GM23338 (cell line): ENCODE data around the gene TFPI. TPM values are rescaled to one million over a fixed set of nuclear protein-coding genes. Genes with fewer than 3 reads are reported as not detected.

ENCODE experiments used
- ATAC-seq: fragments of 200-7000 bp; cut with Tn5 transposase; 3 replicates; pipeline ENCODE4 v1.9.1; 2020
- DNase-seq: peaks from one replicate; pipeline ENCODE4 v3.0.0-alpha.2; 2015; ENCODE audit warnings: low spot score
- H2AFZ ChIP-seq: fragments of 200-600 bp; sonication (generic); 2 replicates; pipeline ENCODE4 v1.8.0; 2016; ENCODE audit warnings: antibody characterized with exemption, mild to moderate bottlenecking, moderate library complexity
- H3F3A ChIP-seq: fragments of 200-600 bp; sonication (generic); replicated peaks from 2 replicates; pipeline ENCODE4 v1.8.0; 2017; ENCODE audit warnings: antibody characterized with exemption, mixed run types, low read depth
- H3K27ac ChIP-seq: fragments of 200-600 bp; sonication (generic); 2 replicates; pipeline ENCODE4 v1.6.1; 2016; ENCODE audit warnings: low read depth
- H3K27me3 ChIP-seq: fragments of 200-600 bp; sonication (generic); 2 replicates; pipeline ENCODE4 v1.8.0; 2016; ENCODE audit warnings: mild to moderate bottlenecking, mixed run types, moderate library complexity; ENCODE audit not compliant: insufficient read depth
- H3K36me3 ChIP-seq: fragments of 200-600 bp; sonication (generic); 2 replicates; pipeline ENCODE4 v1.8.0; 2016; ENCODE audit warnings: mild to moderate bottlenecking; ENCODE audit not compliant: insufficient read depth
- H3K4me1 ChIP-seq: fragments of 200-600 bp; sonication (generic); 2 replicates; pipeline ENCODE4 v1.8.0; 2016; ENCODE audit warnings: mild to moderate bottlenecking, moderate library complexity; ENCODE audit not compliant: insufficient read depth
- H3K4me2 ChIP-seq: fragments of 200-600 bp; sonication (generic); 2 replicates; pipeline ENCODE4 v1.7.1; 2017; ENCODE audit warnings: mixed run types
- H3K4me3 ChIP-seq: fragments of 200-600 bp; sonication (generic); 2 replicates; pipeline ENCODE4 v1.6.1; 2016; ENCODE audit warnings: mixed run types
- H3K79me2 ChIP-seq: fragments of 200-600 bp; sonication (generic); replicated peaks from 2 replicates; pipeline ENCODE4 v1.8.0; 2017; ENCODE audit warnings: mild to moderate bottlenecking; ENCODE audit not compliant: insufficient read depth
- H3K9me2 ChIP-seq: fragments of 200-600 bp; sonication (generic); 2 replicates; pipeline ENCODE4 v1.8.0; 2017; ENCODE audit not compliant: insufficient read depth
- H4K20me1 ChIP-seq: fragments of 200-600 bp; sonication (generic); replicated peaks from 2 replicates; pipeline ENCODE4 v1.8.0; 2017; ENCODE audit warnings: mild to moderate bottlenecking; ENCODE audit not compliant: insufficient read depth
- H3K27ac Mint-ChIP-seq: 2 replicates; pipeline ENCODE4 v1.8.0; 2020; ENCODE audit warnings: inconsistent platforms, mild to moderate bottlenecking, moderate library complexity, mixed read lengths
- H3K27me3 Mint-ChIP-seq: 3 replicates; pipeline ENCODE4 v1.8.0; 2022; ENCODE audit warnings: low read depth, mild to moderate bottlenecking, moderate library complexity, mixed read lengths, inconsistent platforms; ENCODE audit not compliant: insufficient read depth, poor library complexity
- H3K36me3 Mint-ChIP-seq: 3 replicates; pipeline ENCODE4 v1.8.0; 2021; ENCODE audit warnings: low read depth, mild to moderate bottlenecking, inconsistent platforms, moderate library complexity, mixed read lengths
- H3K4me1 Mint-ChIP-seq: 3 replicates; pipeline ENCODE4 v1.8.0; 2020; ENCODE audit warnings: mild to moderate bottlenecking, inconsistent platforms, mixed read lengths
- H3K4me3 Mint-ChIP-seq: 3 replicates; pipeline ENCODE4 v1.8.0; 2021; ENCODE audit warnings: moderate library complexity, mild to moderate bottlenecking, inconsistent platforms, mixed read lengths
- H3K9me3 Mint-ChIP-seq: 3 replicates; pipeline ENCODE4 v1.8.0; 2020; ENCODE audit warnings: moderate library complexity, mild to moderate bottlenecking, inconsistent platforms, mixed read lengths
- CREB1 ChIP-seq: fragments of 250-450 bp; sonication (Bioruptor Pico); IDR thresholded peaks from 2 replicates; pipeline ENCODE4 v1.5.0; 2020; ENCODE audit warnings: low read depth, mild to moderate bottlenecking, moderate library complexity
- EZH2 ChIP-seq: fragments of 200-600 bp; sonication (generic); IDR thresholded peaks from one replicate; pipeline ENCODE4 v1.8.0; 2017; ENCODE audit warnings: antibody characterized with exemption, mild to moderate bottlenecking, low read depth; ENCODE audit not compliant: unreplicated experiment
- EZH2phosphoT487 ChIP-seq: fragments of 200-600 bp; sonication (generic); IDR thresholded peaks from one replicate; pipeline ENCODE4 v1.8.1; 2018; ENCODE audit warnings: antibody characterized with exemption; ENCODE audit not compliant: unreplicated experiment
- JUNB ChIP-seq: IDR thresholded peaks from one replicate; pipeline ENCODE4 v1.6.1; 2016; ENCODE audit warnings: antibody characterized with exemption; ENCODE audit not compliant: unreplicated experiment
- NANOG ChIP-seq: IDR thresholded peaks from 2 replicates; pipeline ENCODE4 v1.6.1; 2016; ENCODE audit warnings: antibody characterized with exemption, borderline replicate concordance
- POLR2AphosphoS5 ChIP-seq: IDR thresholded peaks from 2 replicates; pipeline ENCODE4 v1.6.1; 2016; ENCODE audit warnings: antibody characterized with exemption, low read depth
- STAT1 ChIP-seq: IDR thresholded peaks from one replicate; pipeline ENCODE4 v1.6.1; 2016; ENCODE audit warnings: antibody characterized with exemption; ENCODE audit not compliant: unreplicated experiment
- ZNF114 ChIP-seq: fragments of 250-450 bp; sonication (Bioruptor Pico); IDR thresholded peaks from 2 replicates; pipeline ENCODE4 v1.5.0; 2020; ENCODE audit warnings: mild to moderate bottlenecking, moderate library complexity
- ZNF331 ChIP-seq: fragments of 250-450 bp; sonication (Bioruptor Pico); IDR thresholded peaks from 2 replicates; pipeline ENCODE4 v1.5.0; 2020; ENCODE audit warnings: low read depth, mild to moderate bottlenecking, moderate library complexity
- polyA plus RNA-seq: library from polyadenylated mRNA; unstranded; fragments of >200 nt; fragmentation: Nextera tagmentation; extraction: Ambion mirVana; gene quantifications from 2 replicates; pipeline ENCODE4 v1.2.1, GENCODE V29; 2016
- total RNA-seq: library from RNA; depleted of rRNA; stranded (reverse); fragments of >200 nt; shearing (Covaris generic); gene quantifications from 2 replicates; pipeline ENCODE4 v1.2.3, GENCODE V29; 2014
- TF ChIP-seq, protein P1 (sequence below): fragments of 250-450 bp; sonication (Bioruptor Pico); IDR thresholded peaks from 2 replicates; pipeline ENCODE4 v1.5.0; 2020; ENCODE audit warnings: mild to moderate bottlenecking, moderate library complexity
- TF ChIP-seq, protein P2 (sequence below): IDR thresholded peaks from one replicate; pipeline ENCODE4 v1.6.1; 2018; ENCODE audit warnings: antibody characterized with exemption; ENCODE audit not compliant: unreplicated experiment
- TF ChIP-seq, protein P3 (sequence below): IDR thresholded peaks from 2 replicates; pipeline ENCODE4 v1.6.1; 2016; ENCODE audit warnings: antibody characterized with exemption
- TF ChIP-seq, protein P4 (sequence below), 2 experiments: fragments of 200-600 bp in 1 of 2; sonication (generic) in 1 of 2; conservative IDR thresholded peaks; 2 replicates each; pipeline versions ENCODE4 v1.5.1 to v1.6.1; 2016 to 2017; ENCODE audit warnings: antibody characterized with exemption in 2 of 2, low read depth in 2 of 2, mild to moderate bottlenecking in 2 of 2, moderate library complexity in 1 of 2

The TFPI gene
- total and polyA plus RNA-seq, 2 experiments from 2014 or later, result 1.8 to 1.9 TPM

DNA sequence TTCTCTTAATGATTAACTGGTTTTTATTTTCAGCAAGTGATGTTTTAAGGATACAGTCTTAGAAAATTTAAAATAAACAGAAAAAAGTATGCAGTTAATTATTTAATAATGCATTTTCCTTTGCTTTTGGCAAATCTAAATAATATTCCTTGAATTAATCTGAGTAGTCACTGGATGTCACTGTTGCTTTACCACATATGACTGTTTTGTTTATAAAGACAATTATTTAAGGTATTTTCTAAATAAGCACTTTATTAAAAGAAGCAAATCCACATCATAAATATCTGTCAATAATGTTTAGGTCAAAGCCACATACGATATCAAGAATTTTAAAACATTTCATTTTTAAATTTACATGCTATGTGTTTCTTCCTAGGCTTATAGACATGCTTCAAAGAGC, 40.6 kb upstream of the TFPI start:
- H3K4me1 Mint-ChIP-seq, result peaks cover 3% of the 10 kb centered on the region
- ATAC-seq, result no peak
- TF ChIP-seq EZH2phosphoT487, result no peak
- no peak for TF ChIP-seq ZNF331 (CRISPR knock-in tag)
- no peak for TF ChIP-seq STAT1
- TF ChIP-seq CREB1 (CRISPR knock-in tag), result no peak
- TF ChIP-seq, protein P1, sequence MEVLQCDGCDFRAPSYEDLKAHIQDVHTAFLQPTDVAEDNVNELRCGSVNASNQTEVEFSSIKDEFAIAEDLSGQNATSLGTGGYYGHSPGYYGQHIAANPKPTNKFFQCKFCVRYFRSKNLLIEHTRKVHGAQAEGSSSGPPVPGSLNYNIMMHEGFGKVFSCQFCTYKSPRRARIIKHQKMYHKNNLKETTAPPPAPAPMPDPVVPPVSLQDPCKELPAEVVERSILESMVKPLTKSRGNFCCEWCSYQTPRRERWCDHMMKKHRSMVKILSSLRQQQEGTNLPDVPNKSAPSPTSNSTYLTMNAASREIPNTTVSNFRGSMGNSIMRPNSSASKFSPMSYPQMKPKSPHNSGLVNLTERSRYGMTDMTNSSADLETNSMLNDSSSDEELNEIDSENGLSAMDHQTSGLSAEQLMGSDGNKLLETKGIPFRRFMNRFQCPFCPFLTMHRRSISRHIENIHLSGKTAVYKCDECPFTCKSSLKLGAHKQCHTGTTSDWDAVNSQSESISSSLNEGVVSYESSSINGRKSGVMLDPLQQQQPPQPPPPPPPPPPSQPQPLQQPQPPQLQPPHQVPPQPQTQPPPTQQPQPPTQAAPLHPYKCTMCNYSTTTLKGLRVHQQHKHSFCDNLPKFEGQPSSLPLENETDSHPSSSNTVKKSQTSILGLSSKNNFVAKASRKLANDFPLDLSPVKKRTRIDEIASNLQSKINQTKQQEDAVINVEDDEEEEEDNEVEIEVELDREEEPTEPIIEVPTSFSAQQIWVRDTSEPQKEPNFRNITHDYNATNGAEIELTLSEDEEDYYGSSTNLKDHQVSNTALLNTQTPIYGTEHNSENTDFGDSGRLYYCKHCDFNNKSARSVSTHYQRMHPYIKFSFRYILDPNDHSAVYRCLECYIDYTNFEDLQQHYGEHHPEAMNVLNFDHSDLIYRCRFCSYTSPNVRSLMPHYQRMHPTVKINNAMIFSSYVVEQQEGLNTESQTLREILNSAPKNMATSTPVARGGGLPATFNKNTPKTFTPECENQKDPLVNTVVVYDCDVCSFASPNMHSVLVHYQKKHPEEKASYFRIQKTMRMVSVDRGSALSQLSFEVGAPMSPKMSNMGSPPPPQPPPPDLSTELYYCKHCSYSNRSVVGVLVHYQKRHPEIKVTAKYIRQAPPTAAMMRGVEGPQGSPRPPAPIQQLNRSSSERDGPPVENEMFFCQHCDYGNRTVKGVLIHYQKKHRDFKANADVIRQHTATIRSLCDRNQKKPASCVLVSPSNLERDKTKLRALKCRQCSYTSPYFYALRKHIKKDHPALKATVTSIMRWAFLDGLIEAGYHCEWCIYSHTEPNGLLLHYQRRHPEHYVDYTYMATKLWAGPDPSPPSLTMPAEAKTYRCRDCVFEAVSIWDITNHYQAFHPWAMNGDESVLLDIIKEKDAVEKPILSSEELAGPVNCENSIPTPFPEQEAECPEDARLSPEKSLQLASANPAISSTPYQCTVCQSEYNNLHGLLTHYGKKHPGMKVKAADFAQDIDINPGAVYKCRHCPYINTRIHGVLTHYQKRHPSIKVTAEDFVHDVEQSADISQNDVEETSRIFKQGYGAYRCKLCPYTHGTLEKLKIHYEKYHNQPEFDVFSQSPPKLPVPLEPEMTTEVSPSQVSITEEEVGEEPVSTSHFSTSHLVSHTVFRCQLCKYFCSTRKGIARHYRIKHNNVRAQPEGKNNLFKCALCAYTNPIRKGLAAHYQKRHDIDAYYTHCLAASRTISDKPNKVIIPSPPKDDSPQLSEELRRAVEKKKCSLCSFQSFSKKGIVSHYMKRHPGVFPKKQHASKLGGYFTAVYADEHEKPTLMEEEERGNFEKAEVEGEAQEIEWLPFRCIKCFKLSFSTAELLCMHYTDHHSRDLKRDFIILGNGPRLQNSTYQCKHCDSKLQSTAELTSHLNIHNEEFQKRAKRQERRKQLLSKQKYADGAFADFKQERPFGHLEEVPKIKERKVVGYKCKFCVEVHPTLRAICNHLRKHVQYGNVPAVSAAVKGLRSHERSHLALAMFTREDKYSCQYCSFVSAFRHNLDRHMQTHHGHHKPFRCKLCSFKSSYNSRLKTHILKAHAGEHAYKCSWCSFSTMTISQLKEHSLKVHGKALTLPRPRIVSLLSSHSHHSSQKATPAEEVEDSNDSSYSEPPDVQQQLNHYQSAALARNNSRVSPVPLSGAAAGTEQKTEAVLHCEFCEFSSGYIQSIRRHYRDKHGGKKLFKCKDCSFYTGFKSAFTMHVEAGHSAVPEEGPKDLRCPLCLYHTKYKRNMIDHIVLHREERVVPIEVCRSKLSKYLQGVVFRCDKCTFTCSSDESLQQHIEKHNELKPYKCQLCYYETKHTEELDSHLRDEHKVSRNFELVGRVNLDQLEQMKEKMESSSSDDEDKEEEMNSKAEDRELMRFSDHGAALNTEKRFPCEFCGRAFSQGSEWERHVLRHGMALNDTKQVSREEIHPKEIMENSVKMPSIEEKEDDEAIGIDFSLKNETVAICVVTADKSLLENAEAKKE (CRISPR knock-in tag), result no peak
- no peak for TF ChIP-seq POLR2AphosphoS5
- TF ChIP-seq JUNB, result no peak
- TF ChIP-seq ZNF114 (CRISPR knock-in tag), result no peak
- TF ChIP-seq, protein P2, sequence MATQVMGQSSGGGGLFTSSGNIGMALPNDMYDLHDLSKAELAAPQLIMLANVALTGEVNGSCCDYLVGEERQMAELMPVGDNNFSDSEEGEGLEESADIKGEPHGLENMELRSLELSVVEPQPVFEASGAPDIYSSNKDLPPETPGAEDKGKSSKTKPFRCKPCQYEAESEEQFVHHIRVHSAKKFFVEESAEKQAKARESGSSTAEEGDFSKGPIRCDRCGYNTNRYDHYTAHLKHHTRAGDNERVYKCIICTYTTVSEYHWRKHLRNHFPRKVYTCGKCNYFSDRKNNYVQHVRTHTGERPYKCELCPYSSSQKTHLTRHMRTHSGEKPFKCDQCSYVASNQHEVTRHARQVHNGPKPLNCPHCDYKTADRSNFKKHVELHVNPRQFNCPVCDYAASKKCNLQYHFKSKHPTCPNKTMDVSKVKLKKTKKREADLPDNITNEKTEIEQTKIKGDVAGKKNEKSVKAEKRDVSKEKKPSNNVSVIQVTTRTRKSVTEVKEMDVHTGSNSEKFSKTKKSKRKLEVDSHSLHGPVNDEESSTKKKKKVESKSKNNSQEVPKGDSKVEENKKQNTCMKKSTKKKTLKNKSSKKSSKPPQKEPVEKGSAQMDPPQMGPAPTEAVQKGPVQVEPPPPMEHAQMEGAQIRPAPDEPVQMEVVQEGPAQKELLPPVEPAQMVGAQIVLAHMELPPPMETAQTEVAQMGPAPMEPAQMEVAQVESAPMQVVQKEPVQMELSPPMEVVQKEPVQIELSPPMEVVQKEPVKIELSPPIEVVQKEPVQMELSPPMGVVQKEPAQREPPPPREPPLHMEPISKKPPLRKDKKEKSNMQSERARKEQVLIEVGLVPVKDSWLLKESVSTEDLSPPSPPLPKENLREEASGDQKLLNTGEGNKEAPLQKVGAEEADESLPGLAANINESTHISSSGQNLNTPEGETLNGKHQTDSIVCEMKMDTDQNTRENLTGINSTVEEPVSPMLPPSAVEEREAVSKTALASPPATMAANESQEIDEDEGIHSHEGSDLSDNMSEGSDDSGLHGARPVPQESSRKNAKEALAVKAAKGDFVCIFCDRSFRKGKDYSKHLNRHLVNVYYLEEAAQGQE, result no peak
- no peak for TF ChIP-seq NANOG
- TF ChIP-seq, protein P3, sequence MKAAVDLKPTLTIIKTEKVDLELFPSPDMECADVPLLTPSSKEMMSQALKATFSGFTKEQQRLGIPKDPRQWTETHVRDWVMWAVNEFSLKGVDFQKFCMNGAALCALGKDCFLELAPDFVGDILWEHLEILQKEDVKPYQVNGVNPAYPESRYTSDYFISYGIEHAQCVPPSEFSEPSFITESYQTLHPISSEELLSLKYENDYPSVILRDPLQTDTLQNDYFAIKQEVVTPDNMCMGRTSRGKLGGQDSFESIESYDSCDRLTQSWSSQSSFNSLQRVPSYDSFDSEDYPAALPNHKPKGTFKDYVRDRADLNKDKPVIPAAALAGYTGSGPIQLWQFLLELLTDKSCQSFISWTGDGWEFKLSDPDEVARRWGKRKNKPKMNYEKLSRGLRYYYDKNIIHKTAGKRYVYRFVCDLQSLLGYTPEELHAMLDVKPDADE, result no peak
- TF ChIP-seq EZH2, result no peak
- TF ChIP-seq, protein P4, sequence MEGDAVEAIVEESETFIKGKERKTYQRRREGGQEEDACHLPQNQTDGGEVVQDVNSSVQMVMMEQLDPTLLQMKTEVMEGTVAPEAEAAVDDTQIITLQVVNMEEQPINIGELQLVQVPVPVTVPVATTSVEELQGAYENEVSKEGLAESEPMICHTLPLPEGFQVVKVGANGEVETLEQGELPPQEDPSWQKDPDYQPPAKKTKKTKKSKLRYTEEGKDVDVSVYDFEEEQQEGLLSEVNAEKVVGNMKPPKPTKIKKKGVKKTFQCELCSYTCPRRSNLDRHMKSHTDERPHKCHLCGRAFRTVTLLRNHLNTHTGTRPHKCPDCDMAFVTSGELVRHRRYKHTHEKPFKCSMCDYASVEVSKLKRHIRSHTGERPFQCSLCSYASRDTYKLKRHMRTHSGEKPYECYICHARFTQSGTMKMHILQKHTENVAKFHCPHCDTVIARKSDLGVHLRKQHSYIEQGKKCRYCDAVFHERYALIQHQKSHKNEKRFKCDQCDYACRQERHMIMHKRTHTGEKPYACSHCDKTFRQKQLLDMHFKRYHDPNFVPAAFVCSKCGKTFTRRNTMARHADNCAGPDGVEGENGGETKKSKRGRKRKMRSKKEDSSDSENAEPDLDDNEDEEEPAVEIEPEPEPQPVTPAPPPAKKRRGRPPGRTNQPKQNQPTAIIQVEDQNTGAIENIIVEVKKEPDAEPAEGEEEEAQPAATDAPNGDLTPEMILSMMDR (conservative IDR thresholded peaks at IDR 0.05; ENCODE audit: low read depth in 2 of 2), result no peak; a peak in 2 of 4 replicates
- no peak overlapping the region for H3K27ac Mint-ChIP-seq
- no peaks in the 10 kb centered on the region for H3K36me3 Mint-ChIP-seq
- H3F3A ChIP-seq, result no peaks in the 10 kb centered on the region
- peaks cover 4% of the 10 kb centered on the region; the same call in 2 of the 3 replicates for H3K9me3 Mint-ChIP-seq
- H3K27me3 Mint-ChIP-seq, result peaks cover 1% of the 10 kb centered on the region
- H3K79me2 ChIP-seq, result no peaks in the 10 kb centered on the region
- no peak for DNase-seq
- H3K27ac ChIP-seq, result no peak overlapping the region
- H3K4me1 ChIP-seq, result peaks cover 7% of the 10 kb centered on the region; the same call in 1 of the 2 replicates
- no peaks in the 10 kb centered on the region for H3K36me3 ChIP-seq
- H3K9me2 ChIP-seq, result no peaks in the 10 kb centered on the region
- no peak overlapping the region for H3K4me3 ChIP-seq
- H3K4me2 ChIP-seq, result no peak overlapping the region
- H4K20me1 ChIP-seq, result no peaks in the 10 kb centered on the region
- no peak overlapping the region for H3K4me3 Mint-ChIP-seq
- no peak overlapping the region for H2AFZ ChIP-seq
- H3K27me3 ChIP-seq, result no peaks in the 10 kb centered on the region
